HEK293 (cell line): ENCODE measurements around the gene SNX7.

Source experiments
- PBX3 ChIP-seq: sonication (generic); formaldehyde crosslinking; IDR thresholded peaks from 2 replicates; pipeline ENCODE4 v1.8.1; 2022; ENCODE audit warnings: mild to moderate bottlenecking, moderate library complexity, missing genetic modification reagents
- TCF7L2 ChIP-seq: IDR thresholded peaks from 2 replicates; pipeline ENCODE4 v1.6.1; 2011; ENCODE audit warnings: low read depth, mild to moderate bottlenecking, inconsistent platforms, low read length, moderate library complexity, borderline replicate concordance
- ZNF16 ChIP-seq: fragments of 450-650 bp; formaldehyde crosslinking; IDR thresholded peaks from 2 replicates; pipeline ENCODE4 v1.5.1; 2016; ENCODE audit warnings: low read depth, missing biosample characterization, missing genetic modification characterization
- TF ChIP-seq, protein P1 (sequence below): fragments of 450-650 bp; formaldehyde crosslinking; IDR thresholded peaks from 2 replicates; pipeline ENCODE4 v1.5.1; 2016; ENCODE audit warnings: missing biosample characterization, missing genetic modification characterization
- TF ChIP-seq, protein P2 (sequence below): fragments of 450-650 bp; formaldehyde crosslinking; IDR thresholded peaks from 2 replicates; pipeline ENCODE4 v1.5.1; 2016; ENCODE audit warnings: missing biosample characterization, missing genetic modification characterization, low read depth

DNA sequence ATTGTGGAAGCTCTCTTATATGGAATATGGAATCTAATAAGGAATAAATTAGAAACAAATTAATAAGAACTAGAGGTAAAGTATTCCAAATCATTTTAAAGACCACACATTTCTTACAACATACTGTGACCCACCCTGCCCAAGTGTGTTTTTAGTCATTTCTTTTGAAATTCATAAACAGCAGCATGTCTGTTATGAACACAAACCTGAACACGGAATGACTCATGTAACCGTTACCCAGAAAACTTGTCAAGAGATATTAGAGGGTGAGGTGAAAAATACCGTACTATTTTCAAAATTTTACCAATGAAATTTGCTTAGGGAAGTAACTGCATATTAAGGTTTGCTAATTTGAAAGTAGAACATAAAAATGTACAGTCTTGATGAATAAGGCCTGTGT lies 48.4 kb downstream of the SNX7 start:
- TF ChIP-seq, protein P1, sequence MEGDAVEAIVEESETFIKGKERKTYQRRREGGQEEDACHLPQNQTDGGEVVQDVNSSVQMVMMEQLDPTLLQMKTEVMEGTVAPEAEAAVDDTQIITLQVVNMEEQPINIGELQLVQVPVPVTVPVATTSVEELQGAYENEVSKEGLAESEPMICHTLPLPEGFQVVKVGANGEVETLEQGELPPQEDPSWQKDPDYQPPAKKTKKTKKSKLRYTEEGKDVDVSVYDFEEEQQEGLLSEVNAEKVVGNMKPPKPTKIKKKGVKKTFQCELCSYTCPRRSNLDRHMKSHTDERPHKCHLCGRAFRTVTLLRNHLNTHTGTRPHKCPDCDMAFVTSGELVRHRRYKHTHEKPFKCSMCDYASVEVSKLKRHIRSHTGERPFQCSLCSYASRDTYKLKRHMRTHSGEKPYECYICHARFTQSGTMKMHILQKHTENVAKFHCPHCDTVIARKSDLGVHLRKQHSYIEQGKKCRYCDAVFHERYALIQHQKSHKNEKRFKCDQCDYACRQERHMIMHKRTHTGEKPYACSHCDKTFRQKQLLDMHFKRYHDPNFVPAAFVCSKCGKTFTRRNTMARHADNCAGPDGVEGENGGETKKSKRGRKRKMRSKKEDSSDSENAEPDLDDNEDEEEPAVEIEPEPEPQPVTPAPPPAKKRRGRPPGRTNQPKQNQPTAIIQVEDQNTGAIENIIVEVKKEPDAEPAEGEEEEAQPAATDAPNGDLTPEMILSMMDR (tag by site-specific recombination) = no peak
- TF ChIP-seq, protein P2, sequence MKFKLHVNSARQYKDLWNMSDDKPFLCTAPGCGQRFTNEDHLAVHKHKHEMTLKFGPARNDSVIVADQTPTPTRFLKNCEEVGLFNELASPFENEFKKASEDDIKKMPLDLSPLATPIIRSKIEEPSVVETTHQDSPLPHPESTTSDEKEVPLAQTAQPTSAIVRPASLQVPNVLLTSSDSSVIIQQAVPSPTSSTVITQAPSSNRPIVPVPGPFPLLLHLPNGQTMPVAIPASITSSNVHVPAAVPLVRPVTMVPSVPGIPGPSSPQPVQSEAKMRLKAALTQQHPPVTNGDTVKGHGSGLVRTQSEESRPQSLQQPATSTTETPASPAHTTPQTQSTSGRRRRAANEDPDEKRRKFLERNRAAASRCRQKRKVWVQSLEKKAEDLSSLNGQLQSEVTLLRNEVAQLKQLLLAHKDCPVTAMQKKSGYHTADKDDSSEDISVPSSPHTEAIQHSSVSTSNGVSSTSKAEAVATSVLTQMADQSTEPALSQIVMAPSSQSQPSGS (tag by site-specific recombination) = no peak
- TF ChIP-seq PBX3 (CRISPR knock-in tag) (no peak), ZNF16 (tag by site-specific recombination) (no peak), TCF7L2 (no peak)
